ENCODE data around the gene XPO4. TPM values are rescaled to one million over a fixed set of nuclear protein-coding genes. Genes with fewer than 3 reads are reported as not detected.

XPO4 gene
- total and polyA plus RNA-seq, 2 of the 8 experiments (the other 6 are each of a cell fraction or from before 2014, with no cell fraction given): 11.9 to 33.3 TPM

DNA sequence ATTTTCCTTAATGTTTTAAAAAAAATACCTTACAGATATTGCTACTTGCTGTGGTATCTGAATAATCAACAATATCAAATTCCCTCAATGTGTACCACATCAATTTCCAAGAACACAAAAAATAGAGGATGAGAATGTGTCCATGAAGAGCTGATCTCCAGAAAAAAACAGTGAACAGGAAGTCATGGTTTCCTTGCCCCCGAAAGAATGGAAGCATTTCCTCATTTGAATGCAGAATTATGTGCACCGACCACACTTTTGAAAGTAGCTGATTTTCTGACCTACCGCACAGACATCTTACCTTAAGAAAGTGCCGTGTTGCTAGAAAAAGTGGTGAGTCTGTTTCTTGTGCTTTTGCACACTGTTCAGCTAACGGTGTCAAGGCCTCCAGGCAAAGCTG, 115.4 kb downstream of the XPO4 start:
- peaks cover 0 to 33% (median 18%) of the 10 kb centered on the region in 4 experiments; a peak in 5 of 8 replicates for H3K36me3 ChIP-seq (ENCODE audit: control insufficient read depth in 2 of 4, insufficient read depth in 4 of 4, low read length in 3 of 4)
- no peak overlapping the region for H4K91ac ChIP-seq (replicated peaks; ENCODE audit: insufficient read length, low read length)
- ChIA-PET CTCF (ENCODE audit: partially characterized antibody) (interaction anchor here (0.7 to 2.1 kb wide), 5 partner anchors 41 to 299 kb away, joined by 3 to 6 read pairs (median 4); no protein-coding TSS in a partner anchor), POLR2A (ENCODE audit: partially characterized antibody) (interaction anchor here (0.6 to 1.2 kb wide), 2 partner anchors 14 to 22 kb away, joined by 3 to 5 read pairs; partner anchors contain the start of gene EEF1AKMT1)
- no peak overlapping the region for H3K4me3 ChIP-seq (ENCODE audit: extremely low read depth in 1 of 4, insufficient read depth in 2 of 4, low read depth in 3 of 4, low read length in 4 of 4)
- H3K56ac ChIP-seq (replicated peaks; ENCODE audit: insufficient read length, low read depth, low read length): no peak overlapping the region
- WGBS, 2 experiments (ENCODE audit: extremely low coverage in 1 of 2, insufficient coverage in 1 of 2, insufficient read length in 1 of 2, insufficient replicate concordance in 2 of 2, low coverage in 1 of 2, low lambda C conversion rate in 2 of 2, missing lambda C conversion rate in 1 of 2): 90% methylated on average over 5 of the region's 5 CpGs; no CpG with 5 or more reads in 1 of the 2 experiments
- H4K5ac ChIP-seq (ENCODE audit: insufficient read length, low read depth, low read length): no peak overlapping the region
- no peak overlapping the region for H3K9ac ChIP-seq (replicated peaks in 1 of 4; ENCODE audit: extremely low read depth in 1 of 4, low read depth in 3 of 4, low read length in 3 of 4)
- no peak overlapping the region for H3K14ac ChIP-seq (ENCODE audit: insufficient read length)
- H3K79me2 ChIP-seq (ENCODE audit: control insufficient read depth in 1 of 2, insufficient read depth in 2 of 2, low read length in 2 of 2): no peaks in the 10 kb centered on the region
- peaks cover 0 to 3% of the 10 kb centered on the region in 2 experiments for H4K20me1 ChIP-seq (replicated peaks in 1 of 2; ENCODE audit: control insufficient read depth in 1 of 2, insufficient read depth in 2 of 2, low read length in 2 of 2)
- H2AK5ac ChIP-seq (ENCODE audit: low read depth, low read length): no peak overlapping the region
- no peak for DNase-seq (ENCODE audit: low read depth in 1 of 2, low spot score in 2 of 2)
- no peaks in the 10 kb centered on the region; the same call in 1 of the 2 replicates for H3K23me2 ChIP-seq (ENCODE audit: low read depth, low read length)
- no peak overlapping the region for H2BK15ac ChIP-seq (ENCODE audit: low read length)
- H2BK12ac ChIP-seq (ENCODE audit: low read depth, low read length): no peak overlapping the region
- no peak overlapping the region for H2BK120ac ChIP-seq (replicated peaks; ENCODE audit: low read depth, low read length)
- H3K27ac ChIP-seq (ENCODE audit: low read depth, low read length): no peak overlapping the region
- H3K9me3 ChIP-seq (ENCODE audit: insufficient read depth in 2 of 2, low read depth in 1 of 2, low read length in 1 of 2): no peaks in the 10 kb centered on the region
- no peak overlapping the region for H2AFZ ChIP-seq (ENCODE audit: low read length)
- H3K79me1 ChIP-seq (ENCODE audit: low read depth, low read length): peaks cover 3% of the 10 kb centered on the region; the same call in 1 of the 2 replicates
- H2BK5ac ChIP-seq (ENCODE audit: low read depth, low read length): no peak overlapping the region
- no peak overlapping the region for H2BK20ac ChIP-seq (ENCODE audit: low read length)
- H3K4me1 ChIP-seq (replicated peaks in 1 of 4; ENCODE audit: control insufficient read depth in 3 of 4, insufficient read depth in 4 of 4, low read length in 3 of 4): no peaks in the 10 kb centered on the region
- TF ChIP-seq EP300 (IDR thresholded peaks at IDR 0.05; ENCODE audit: borderline replicate concordance in 1 of 2, low read depth in 2 of 2, low read length in 2 of 2): no peak
- TF ChIP-seq JUN (IDR thresholded peaks at IDR 0.05; ENCODE audit: low read depth, low read length): no peak
- TF ChIP-seq SIX5 (IDR thresholded peaks at IDR 0.05; ENCODE audit: low read depth, low read length): no peak
- no peak for TF ChIP-seq KDM1A (IDR thresholded peaks at IDR 0.05; ENCODE audit: borderline replicate concordance, low read length)
- no peak for TF ChIP-seq CBX8 (IDR thresholded peaks at IDR 0.05; ENCODE audit: borderline replicate concordance, low read depth, low read length)
- TF ChIP-seq SUZ12 (IDR thresholded peaks at IDR 0.05; ENCODE audit: low read length): no peak
- TF ChIP-seq TAF7 (optimal IDR thresholded peaks at IDR 0.05; ENCODE audit: borderline replicate concordance, low read depth, low read length): no peak
- no peak for TF ChIP-seq EGR1 (IDR thresholded peaks at IDR 0.05; ENCODE audit: borderline replicate concordance, low read depth, low read length)
- TF ChIP-seq ZNF274 (IDR thresholded peaks at IDR 0.05; ENCODE audit: borderline replicate concordance, extremely low read depth, low read length): no peak
- TF ChIP-seq SRF (IDR thresholded peaks at IDR 0.05; ENCODE audit: low read depth, low read length): no peak
- TF ChIP-seq CHD1 (IDR thresholded peaks at IDR 0.05; ENCODE audit: low read depth, low read length): no peak
- no peak for TF ChIP-seq SAP30 (IDR thresholded peaks at IDR 0.05; ENCODE audit: insufficient read depth, insufficient replicate concordance, low read length)
- TF ChIP-seq CBX5 (IDR thresholded peaks at IDR 0.05; ENCODE audit: low read depth, low read length): no peak
- no peak for TF ChIP-seq TBP (IDR thresholded peaks at IDR 0.05; ENCODE audit: low read depth, low read length)
- no peak overlapping the region for H3K4me2 ChIP-seq (ENCODE audit: insufficient read depth in 1 of 2, low read depth in 2 of 2, low read length in 2 of 2)
- no peak overlapping the region for H4K8ac ChIP-seq (ENCODE audit: extremely low read depth, insufficient read depth, low read length)
- no peak for FAIRE-seq
- H3K4ac ChIP-seq (replicated peaks; ENCODE audit: insufficient read length, low read depth, low read length): no peak overlapping the region
- no peak overlapping the region for H3K18ac ChIP-seq (ENCODE audit: extremely low read depth, low read length)
- no peak overlapping the region for H3K23ac ChIP-seq (ENCODE audit: insufficient read length)
- H3K27me3 ChIP-seq (replicated peaks in 1 of 4; ENCODE audit: control insufficient read depth in 3 of 4, extremely low read depth in 1 of 4, insufficient read depth in 3 of 4, low read length in 3 of 4): no peaks in the 10 kb centered on the region
